IPS-NIHi7 (cell line): ENCODE results near the gene ZSCAN10.
A peak's percentile ranks its signal among the peaks of the same experiment; 100 is the strongest.

Experiments
- DNase-seq: peaks from one replicate; pipeline ENCODE4 v3.0.0; 2012; ENCODE audit warnings: mixed read lengths; ENCODE audit errors: extremely low spot score

ZSCAN10 gene

DNA sequence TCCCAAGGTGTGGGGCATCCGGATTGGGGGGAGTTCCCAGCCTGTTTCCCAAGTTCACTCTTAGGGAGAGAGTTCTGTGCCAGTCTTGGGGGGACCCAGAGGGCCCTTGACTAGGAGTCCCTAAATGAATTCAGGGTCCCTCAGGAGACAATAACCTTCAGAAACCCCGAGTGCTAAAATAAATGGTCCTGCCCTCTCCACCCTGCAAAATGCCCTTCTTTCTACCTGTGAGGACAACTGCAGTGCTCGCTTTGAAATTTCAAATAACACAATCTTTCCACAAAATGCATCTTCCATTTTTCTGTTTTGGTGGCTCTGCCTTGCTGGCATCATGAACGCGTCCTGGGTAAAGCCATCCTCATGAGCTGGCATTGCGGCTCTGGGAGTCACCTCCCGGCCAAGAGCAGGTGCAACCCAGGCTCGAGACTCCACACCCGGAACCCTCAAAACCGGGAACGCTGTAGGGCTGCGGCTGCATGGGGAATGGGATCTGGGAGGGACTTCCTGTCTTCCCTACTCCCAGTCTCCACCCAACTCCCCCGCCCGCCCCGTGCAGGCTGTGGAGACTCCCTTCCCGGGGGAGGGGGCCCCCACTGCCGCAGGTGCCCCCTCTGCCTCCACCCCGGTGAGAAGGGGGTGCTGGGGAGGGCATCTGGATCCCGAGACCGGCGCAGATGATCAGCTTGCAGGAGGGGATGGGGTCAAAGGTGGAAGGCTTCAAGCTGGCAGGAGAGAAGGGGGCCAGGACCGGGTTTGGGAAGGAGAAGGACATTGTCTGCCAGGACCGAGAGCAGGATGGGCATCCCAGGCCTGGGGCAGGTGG, 13.2 kb upstream of the ZSCAN10 start, which contains the start of gene ZNF205:
TSS of gene ZNF205 (plus strand) at position 529 of the 823 bp plus-strand sequence. CDS start 845 bp downstream, outside the sequence.
- DNase-seq = peak; percentile 88

GRCh38 chr16:3106205-3106928, 7.3 kb upstream of the ZSCAN10 start:
- peak; percentile 96 for DNase-seq

DNA sequence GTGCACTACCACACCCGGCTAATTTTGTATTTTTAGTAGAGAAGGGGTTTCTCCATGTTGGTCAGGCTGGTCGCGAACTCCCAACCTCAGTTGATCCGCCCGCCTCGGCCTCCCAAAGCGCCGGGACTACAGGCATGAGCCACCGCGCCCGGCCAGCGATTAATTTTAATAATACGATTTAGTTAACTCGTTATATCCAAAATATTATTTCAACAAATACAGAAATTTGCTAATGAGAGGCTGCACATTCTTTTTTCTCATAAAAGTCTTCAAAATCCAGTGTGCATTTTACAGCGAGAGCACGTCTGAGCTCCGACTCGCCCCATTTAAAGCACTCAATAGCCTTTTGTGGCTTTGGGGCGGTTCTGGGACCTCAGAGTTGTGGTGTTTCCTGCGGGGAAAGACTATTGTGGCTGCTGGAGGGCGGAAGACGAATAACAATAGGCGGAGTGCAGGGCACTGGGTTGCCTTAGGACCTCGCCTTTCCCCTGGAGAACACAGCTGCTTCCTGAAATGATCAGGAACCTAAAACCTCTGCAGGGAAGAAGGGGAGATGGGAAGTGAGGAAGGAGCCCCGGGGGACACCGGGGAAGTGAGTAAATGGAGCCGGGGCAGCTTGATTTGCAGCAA, 2.9 kb upstream of the ZSCAN10 start:
- peak; percentile 65 for DNase-seq

GRCh38 chr16:3101018-3101840, 2.1 kb upstream of the ZSCAN10 start:
- DNase-seq = no peak

GRCh38 chr16:3099732-3100499, 822 bp upstream of the ZSCAN10 start:
- DNase-seq = peak; percentile 93

- DNase-seq = no peak
Observed at GRCh38 chr16:3099395-3099731, 269 bp upstream of the ZSCAN10 start.

- DNase-seq = no peak
Observed at GRCh38 chr16:3097266-3097665, 1.8 kb downstream of the ZSCAN10 start.

DNA sequence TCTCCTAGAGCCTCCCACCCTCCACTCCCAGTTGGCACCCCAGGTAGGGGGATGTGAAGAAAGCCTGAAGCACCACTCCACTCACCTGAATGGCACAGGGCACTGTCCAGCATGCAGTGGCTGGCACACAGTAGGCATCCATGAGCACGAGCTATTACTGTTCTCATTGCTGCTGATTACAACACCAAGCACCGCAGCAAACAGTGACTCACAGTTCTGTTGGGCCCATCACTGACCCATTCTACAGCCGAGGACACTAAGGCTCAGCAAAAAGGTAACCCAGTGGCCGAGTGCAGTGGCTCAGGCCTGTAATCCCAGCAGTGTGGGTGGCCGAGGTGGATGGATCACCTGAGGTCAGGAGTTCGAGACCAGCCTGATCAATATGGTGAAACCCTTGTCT, 2.7 kb downstream of the ZSCAN10 start:
- no peak for DNase-seq

- no peak for DNase-seq
Observed at GRCh38 chr16:3095869-3096268, 3.2 kb downstream of the ZSCAN10 start.

GRCh38 chr16:3094289-3095027, 4.6 kb downstream of the ZSCAN10 start:
- DNase-seq = peak; percentile 75

DNA sequence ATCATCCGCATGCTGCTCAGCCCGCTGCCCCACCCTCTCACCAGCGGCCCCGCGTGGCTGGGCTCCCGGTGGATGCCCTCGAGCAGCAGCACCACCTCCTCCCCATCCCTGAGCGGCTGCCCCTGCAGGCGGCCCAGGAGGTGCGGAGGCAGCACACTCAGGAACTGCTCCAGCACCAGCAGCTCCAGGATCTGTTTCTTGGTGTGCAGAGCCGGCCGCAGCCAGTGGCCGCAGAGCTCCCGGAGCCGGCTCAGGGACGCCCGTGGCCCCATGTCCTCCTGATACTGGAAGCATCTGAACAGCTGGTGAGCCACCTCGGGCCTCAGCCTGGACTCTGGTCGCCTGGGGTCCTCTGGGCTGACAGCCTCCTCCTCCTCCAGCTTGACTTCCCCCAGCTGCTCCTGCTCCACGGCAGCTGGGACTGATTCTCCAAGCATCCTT, 6.6 kb downstream of the ZSCAN10 start:
- DNase-seq = no peak

DNA sequence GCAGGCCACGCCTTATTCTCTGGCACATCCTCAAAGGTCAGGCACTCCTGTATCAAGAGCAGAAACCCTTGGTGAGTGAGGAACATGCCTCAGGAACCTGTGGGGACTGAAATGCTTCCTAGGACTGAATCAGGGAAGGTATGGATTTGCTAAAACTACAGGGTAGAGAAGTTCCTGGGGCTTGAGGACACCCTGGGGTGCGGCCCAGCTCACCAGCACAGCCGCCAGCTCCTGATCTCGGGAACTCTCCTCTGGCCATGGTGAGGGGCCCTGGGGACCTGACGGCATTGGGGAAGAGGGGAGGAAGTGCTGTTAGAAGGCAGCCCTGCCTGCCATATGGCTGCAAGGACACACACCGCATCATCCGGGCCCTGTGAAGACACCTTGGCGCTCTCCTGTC, 7.5 kb downstream of the ZSCAN10 start:
- DNase-seq = no peak

DNA sequence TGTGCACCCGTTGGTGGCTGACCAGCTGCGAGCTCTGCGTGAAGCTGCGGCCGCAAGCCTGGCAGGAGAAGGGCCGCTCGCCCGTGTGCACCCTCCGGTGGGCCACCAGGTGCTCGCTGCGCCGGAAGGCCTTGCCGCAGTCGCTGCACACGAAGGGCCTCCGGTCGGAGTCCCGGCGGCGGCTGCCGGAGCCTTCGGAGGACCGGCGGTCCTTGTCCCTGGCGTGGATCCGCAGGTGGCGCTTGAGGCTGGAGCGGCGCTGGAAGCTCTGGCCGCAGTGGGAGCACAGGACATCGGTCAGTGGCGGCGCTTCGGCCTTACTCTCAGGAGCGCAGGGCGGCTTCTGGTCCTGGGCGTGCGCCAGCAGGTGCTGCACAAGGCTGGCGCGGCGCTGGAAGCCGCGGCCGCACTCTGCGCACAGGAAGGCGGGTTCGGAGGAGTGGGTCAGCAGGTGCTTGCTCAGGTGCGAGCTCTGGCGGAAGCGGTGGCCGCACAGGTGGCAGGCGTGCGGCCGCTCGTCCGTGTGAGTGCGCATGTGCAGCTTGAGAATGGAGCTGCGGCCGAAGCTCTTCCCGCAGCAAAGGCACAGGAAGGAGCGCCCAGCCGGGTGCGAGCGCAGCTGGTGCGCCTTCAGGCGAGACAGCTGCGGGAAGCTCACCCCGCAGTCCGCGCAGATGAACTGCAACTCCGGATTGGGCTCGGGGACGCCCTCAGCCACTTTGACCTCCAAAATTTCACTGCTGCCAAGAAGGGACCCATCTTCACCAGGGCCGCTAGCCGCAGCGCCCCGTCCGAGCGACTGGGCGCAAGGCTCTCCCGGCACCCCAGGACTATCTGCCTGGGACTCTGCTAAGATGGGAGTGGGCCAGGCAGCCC, 9.1 kb downstream of the ZSCAN10 start:
- DNase-seq = no peak

DNA sequence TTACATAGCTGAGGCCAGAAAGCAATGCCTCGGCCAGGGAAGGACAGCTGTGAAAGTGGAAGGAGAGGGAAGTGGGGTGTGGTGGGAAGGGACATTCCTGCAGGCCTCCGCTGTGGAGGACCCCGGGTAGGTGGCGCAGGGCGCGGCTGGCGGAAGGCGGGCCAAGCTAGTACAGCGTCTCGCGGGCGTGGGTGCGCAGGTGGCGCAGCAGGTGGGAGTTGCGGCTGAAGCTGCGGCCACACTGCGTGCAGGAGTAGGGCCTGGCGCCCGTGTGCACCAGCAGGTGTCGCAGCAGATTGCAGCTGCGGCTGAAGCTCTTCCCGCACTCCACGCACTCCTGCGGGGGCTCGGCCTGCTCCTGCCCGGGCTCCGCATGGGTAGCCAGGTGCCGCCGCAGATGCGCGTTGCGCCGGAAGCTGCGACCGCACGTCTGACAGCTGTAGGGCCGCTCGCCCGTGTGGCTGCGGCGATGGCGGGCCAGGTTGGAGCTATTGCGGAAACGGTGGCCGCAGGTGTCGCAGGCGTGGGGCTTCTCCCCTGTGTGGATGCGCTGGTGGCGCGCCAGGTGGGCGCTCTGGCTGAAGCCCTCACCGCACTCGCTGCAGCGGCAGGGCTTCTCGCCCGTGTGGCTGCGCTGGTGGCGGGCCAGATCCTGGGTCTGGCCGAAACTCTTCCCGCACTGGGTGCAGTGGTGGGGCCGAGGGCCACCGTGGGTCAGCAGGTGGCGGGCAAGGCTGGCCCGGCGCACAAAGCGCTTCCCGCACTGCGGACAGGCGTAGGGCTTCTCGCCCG, 10.0 kb downstream of the ZSCAN10 start:
- DNase-seq = no peak

DNA sequence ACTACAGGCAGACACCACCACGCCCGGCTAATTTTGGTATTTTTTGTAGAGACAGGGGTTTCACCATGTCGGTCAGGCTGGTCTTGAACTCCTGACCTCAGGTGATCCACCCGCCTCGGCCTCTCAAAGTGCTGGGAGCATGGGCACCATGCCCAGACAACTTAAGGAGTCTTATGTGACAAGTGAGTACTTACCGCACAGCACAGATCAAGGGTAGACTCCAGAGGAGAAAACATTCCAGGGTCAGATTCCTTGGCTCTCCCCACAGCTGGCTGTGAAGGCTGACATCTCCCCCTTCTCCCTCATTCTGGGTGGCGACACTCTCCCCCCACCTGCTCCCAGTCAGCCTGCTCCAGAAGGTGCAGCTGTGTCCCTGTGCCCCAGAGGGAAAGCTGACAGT, 10.6 kb downstream of the ZSCAN10 start:
- no peak for DNase-seq

DNA sequence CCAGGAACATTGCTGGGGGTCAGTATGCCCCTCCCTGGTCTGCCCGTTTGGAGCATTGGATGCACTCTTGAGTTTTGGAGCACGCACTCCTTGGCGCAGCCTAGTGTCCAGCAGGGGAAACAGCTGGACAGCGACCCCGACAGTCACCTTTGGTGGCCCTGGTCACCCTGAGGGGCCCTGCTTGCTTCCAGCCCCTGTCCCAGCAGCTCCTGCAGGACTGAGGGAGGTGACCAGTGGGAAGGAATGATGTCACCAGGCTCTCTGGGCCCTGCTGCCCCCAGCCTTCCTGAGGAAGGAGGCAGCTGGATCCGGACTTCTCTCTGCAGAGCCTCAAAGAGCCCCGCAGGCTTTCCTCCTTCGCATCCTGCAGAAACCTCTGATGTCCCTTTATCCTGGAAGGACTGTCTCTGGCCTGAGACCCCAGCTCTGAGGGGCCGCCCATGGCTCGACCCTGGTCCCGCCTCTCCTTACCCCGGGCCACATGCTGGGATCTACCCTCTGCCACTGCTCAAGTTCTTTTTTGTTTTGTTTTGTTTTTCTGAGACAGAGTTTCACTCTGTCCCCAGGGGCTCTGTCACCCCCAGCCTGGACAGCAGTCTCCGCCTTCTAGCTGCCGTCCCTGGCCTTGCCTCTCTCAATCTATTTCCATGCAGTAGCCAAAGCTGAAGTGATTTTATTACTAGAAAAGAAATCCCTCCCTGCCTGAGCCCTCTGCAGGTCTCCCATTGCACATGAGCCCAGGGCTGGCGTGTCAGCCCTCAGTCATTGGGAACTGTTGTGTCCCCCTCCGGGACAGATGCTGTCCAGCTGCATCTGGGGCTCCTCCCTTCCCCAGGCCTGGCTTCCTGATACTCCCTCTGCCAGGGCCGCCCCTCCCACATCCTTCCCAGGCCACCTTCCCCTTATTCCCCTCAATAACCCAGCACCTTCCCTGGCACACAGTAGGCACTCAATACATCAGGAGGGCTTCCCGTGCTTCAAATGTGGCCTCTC, 11.6 kb downstream of the ZSCAN10 start:
- peak; percentile 50 for DNase-seq

- DNase-seq = no peak
Observed at GRCh38 chr16:3086596-3087242, 12.4 kb downstream of the ZSCAN10 start.
